ENCODE data around the gene CCDC175.

The CCDC175 gene

GRCh38 chr14:59507063-59507751 lies 69.4 kb downstream of the CCDC175 start:
- Histone ChIP-seq H3K9me2 (replicated peaks; ENCODE audit: control insufficient read depth, low read length) (no peaks in the 10 kb centered on the region), H3K27ac (ENCODE audit: low read depth, low read length) (no peak overlapping the region), H3K9me3 (ENCODE audit: control insufficient read depth, insufficient read depth, low read length) (no peaks in the 10 kb centered on the region), H4K20me1 (ENCODE audit: control insufficient read depth, insufficient read depth, low read depth, low read length) (no peaks in the 10 kb centered on the region), H3K27me3 (ENCODE audit: control insufficient read depth, low read length) (peaks cover 5% of the 10 kb centered on the region; the same call in 1 of the 2 replicates), H3K36me3 (ENCODE audit: control insufficient read depth, low read length) (peaks cover 6% of the 10 kb centered on the region), H3F3A (ENCODE audit: control insufficient read depth, insufficient read depth) (no peaks in the 10 kb centered on the region), H3K4me3 (ENCODE audit: low read length) (no peak overlapping the region), H3K79me2 (ENCODE audit: control insufficient read depth, low read length) (no peaks in the 10 kb centered on the region), H3K4me1 (ENCODE audit: control insufficient read depth, low read length) (no peaks in the 10 kb centered on the region), H3K4me2 (ENCODE audit: low read length) (no peak overlapping the region)
- TF ChIP-seq CTCF (IDR thresholded peaks at IDR 0.05; ENCODE audit: low read depth, low read length, poor library complexity, severe bottlenecking) (peak; percentile 91), EZH2phosphoT487 (IDR thresholded peaks at IDR 0.05; ENCODE audit: borderline replicate concordance, low read length) (no peak)

- H3K27ac ChIP-seq (ENCODE audit: low read depth, low read length), result no peak overlapping the region
- no peak overlapping the region for H3K4me3 ChIP-seq (ENCODE audit: low read length)
- no peaks in the 10 kb centered on the region for H3K9me3 ChIP-seq (ENCODE audit: control insufficient read depth, insufficient read depth, low read length)
- TF ChIP-seq EZH2phosphoT487 (IDR thresholded peaks at IDR 0.05; ENCODE audit: borderline replicate concordance, low read length) (no peak), CTCF (IDR thresholded peaks at IDR 0.05; ENCODE audit: low read depth, low read length, poor library complexity, severe bottlenecking) (no peak)
- H3F3A ChIP-seq (ENCODE audit: control insufficient read depth, insufficient read depth), result no peaks in the 10 kb centered on the region
- H3K4me2 ChIP-seq (ENCODE audit: low read length), result no peak overlapping the region
- no peaks in the 10 kb centered on the region for H3K4me1 ChIP-seq (ENCODE audit: control insufficient read depth, low read length)
- H3K9me2 ChIP-seq (replicated peaks; ENCODE audit: control insufficient read depth, low read length), result no peaks in the 10 kb centered on the region
- H4K20me1 ChIP-seq (ENCODE audit: control insufficient read depth, insufficient read depth, low read depth, low read length), result no peaks in the 10 kb centered on the region
- H3K79me2 ChIP-seq (ENCODE audit: control insufficient read depth, low read length), result no peaks in the 10 kb centered on the region
- H3K27me3 ChIP-seq (ENCODE audit: control insufficient read depth, low read length), result no peaks in the 10 kb centered on the region
- peaks cover 27% of the 10 kb centered on the region for H3K36me3 ChIP-seq (ENCODE audit: control insufficient read depth, low read length)
These were observed 73.4 kb downstream of the CCDC175 start for GRCh38 chr14:59503256-59503655.

- no peak overlapping the region for H3K4me2 ChIP-seq (ENCODE audit: low read length)
- no peaks in the 10 kb centered on the region for H3K9me3 ChIP-seq (ENCODE audit: control insufficient read depth, insufficient read depth, low read length)
- H3K27me3 ChIP-seq (ENCODE audit: control insufficient read depth, low read length), result no peaks in the 10 kb centered on the region
- H3K27ac ChIP-seq (ENCODE audit: low read depth, low read length), result no peak overlapping the region
- no peak for TF ChIP-seq CTCF (IDR thresholded peaks at IDR 0.05; ENCODE audit: low read depth, low read length, poor library complexity, severe bottlenecking)
- no peak for TF ChIP-seq EZH2phosphoT487 (IDR thresholded peaks at IDR 0.05; ENCODE audit: borderline replicate concordance, low read length)
- H3K79me2 ChIP-seq (ENCODE audit: control insufficient read depth, low read length), result no peaks in the 10 kb centered on the region
- no peaks in the 10 kb centered on the region for H3K4me1 ChIP-seq (ENCODE audit: control insufficient read depth, low read length)
- H3K4me3 ChIP-seq (ENCODE audit: low read length), result no peak overlapping the region
- H4K20me1 ChIP-seq (ENCODE audit: control insufficient read depth, insufficient read depth, low read depth, low read length), result no peaks in the 10 kb centered on the region
- H3F3A ChIP-seq (ENCODE audit: control insufficient read depth, insufficient read depth), result no peaks in the 10 kb centered on the region
- no peaks in the 10 kb centered on the region for H3K9me2 ChIP-seq (replicated peaks; ENCODE audit: control insufficient read depth, low read length)
- H3K36me3 ChIP-seq (ENCODE audit: control insufficient read depth, low read length), result peaks cover 42% of the 10 kb centered on the region
These were observed 75.9 kb downstream of the CCDC175 start for GRCh38 chr14:59500732-59501131.

Measured in DOHH2 (cell line).